ENCODE data around the gene HEPHL1.
A peak's percentile ranks its signal among the peaks of the same experiment; 100 is the strongest.

HEPHL1 gene

GRCh38 chr11:94062360-94062759 lies 41.2 kb downstream of the HEPHL1 start:
- H3K4me3 ChIP-seq (ENCODE audit: low read depth, low read length) = no peak overlapping the region
- TF ChIP-seq CTCF (IDR thresholded peaks at IDR 0.05; ENCODE audit: low read depth, low read length) = no peak
- no peak for DNase-seq (ENCODE audit: low read depth, low spot score)
- in situ Hi-C loops (cut with HindIII; ENCODE audit: low sequenced_read_pairs) = no loop called here

DNA sequence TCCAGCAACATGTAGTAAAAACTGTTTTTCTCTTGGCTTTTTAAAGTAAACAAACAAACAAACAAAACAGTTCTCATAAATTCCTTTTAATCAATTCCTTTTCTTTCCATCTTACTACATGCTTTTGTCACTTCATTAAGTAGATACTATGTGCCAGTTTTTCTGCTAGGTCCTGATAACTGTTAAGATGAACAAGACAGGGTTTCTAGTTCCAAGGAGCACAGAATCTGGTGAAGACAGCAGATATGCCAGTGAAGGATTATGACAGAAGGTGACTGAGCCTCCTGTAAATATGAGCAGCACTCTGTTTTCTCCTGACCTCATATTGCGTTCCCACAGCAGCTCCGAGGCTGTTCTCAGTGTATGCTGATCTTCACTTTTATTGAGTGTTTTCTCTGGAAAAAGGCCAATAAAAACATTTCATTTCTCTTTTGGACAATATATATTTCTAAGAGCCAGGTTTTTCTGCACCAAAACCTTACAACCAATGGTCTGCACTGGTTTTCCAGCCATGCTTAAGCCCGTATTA lies 45.8 kb downstream of the HEPHL1 start:
- in situ Hi-C loops (cut with HindIII; ENCODE audit: low sequenced_read_pairs) = no loop called here
- no peak for TF ChIP-seq CTCF (IDR thresholded peaks at IDR 0.05; ENCODE audit: low read depth, low read length)
- DNase-seq (ENCODE audit: low read depth, low spot score) = peak; percentile 25
- no peak overlapping the region for H3K4me3 ChIP-seq (ENCODE audit: low read depth, low read length)

GRCh38 chr11:94068764-94069163 lies 47.6 kb downstream of the HEPHL1 start:
- DNase-seq (ENCODE audit: low read depth, low spot score) = no peak
- in situ Hi-C loops (cut with HindIII; ENCODE audit: low sequenced_read_pairs) = no loop called here
- TF ChIP-seq CTCF (IDR thresholded peaks at IDR 0.05; ENCODE audit: low read depth, low read length) = no peak
- no peak overlapping the region for H3K4me3 ChIP-seq (ENCODE audit: low read depth, low read length)

DNA sequence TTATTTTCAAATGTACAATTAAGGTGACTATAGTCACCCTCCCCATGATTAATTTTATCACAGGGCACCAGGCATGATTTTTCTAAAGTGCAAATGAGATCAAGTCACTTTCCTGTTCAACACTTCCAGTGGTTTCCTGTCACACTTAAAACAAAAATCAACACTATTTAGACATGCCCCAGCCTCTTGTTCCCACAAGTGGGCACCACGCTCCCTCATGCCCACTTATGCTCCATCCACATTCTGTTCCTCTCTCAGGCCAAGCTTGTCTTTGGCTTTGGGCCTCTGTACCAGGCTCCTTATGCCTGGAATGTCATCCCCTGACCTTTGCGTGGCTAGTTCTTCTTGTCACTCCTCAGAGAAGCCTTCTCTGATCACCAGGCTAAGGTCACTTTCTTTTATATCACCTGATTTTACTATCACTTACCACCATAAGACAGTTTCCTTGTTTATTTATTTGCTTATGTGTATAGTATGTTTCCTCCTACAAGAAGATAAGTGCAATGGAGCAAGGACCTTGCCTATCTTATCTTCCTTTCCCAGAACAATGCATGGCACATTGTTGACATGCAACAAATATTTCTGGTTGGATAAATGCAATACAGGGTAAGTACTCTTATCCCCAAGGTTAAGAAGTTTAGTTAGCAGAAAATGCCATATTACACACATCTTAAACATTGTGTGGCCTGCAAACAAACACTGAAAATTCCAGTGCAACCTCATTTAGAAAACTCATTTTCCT lies 56.6 kb downstream of the HEPHL1 start:
- no peak for DNase-seq (ENCODE audit: low read depth, low spot score)
- H3K4me3 ChIP-seq (ENCODE audit: low read depth, low read length) = no peak overlapping the region
- in situ Hi-C loops (cut with HindIII; ENCODE audit: low sequenced_read_pairs) = no loop called here
- no peak for TF ChIP-seq CTCF (IDR thresholded peaks at IDR 0.05; ENCODE audit: low read depth, low read length)

- TF ChIP-seq CTCF (IDR thresholded peaks at IDR 0.05; ENCODE audit: low read depth, low read length) = no peak
- H3K4me3 ChIP-seq (ENCODE audit: low read depth, low read length) = no peak overlapping the region
- in situ Hi-C loops (cut with HindIII; ENCODE audit: low sequenced_read_pairs) = no loop called here
- DNase-seq (ENCODE audit: low read depth, low spot score) = no peak
Observed at GRCh38 chr11:94084164-94084563, 63.0 kb downstream of the HEPHL1 start.

GRCh38 chr11:94088906-94089305 lies 67.8 kb downstream of the HEPHL1 start:
- no peak for DNase-seq (ENCODE audit: low read depth, low spot score)
- in situ Hi-C loops (cut with HindIII; ENCODE audit: low sequenced_read_pairs) = no loop called here
- H3K4me3 ChIP-seq (ENCODE audit: low read depth, low read length) = no peak overlapping the region
- no peak for TF ChIP-seq CTCF (IDR thresholded peaks at IDR 0.05; ENCODE audit: low read depth, low read length)

Measured in astrocyte of the spinal cord (primary cell).